LNCaP clone FGC (cell line): Measurements from ENCODE around the gene AP3B1.

Experiments
- DNase-seq: peaks from one replicate; pipeline ENCODE4 v3.0.0-alpha.2; 2011; ENCODE audit warnings: low read depth
- H3K4me3 ChIP-seq: 2 replicates; pipeline ENCODE4 v1.5.1; 2011; ENCODE audit warnings: mild to moderate bottlenecking, low read depth, low read length, control low read depth
- TF ChIP-seq, protein P1 (sequence below): IDR thresholded peaks from 2 replicates; pipeline ENCODE4 v1.5.1; 2012; ENCODE audit warnings: mild to moderate bottlenecking; ENCODE audit not compliant: control insufficient read depth, insufficient read depth; ENCODE audit errors: extremely low read depth

Gene AP3B1

DNA sequence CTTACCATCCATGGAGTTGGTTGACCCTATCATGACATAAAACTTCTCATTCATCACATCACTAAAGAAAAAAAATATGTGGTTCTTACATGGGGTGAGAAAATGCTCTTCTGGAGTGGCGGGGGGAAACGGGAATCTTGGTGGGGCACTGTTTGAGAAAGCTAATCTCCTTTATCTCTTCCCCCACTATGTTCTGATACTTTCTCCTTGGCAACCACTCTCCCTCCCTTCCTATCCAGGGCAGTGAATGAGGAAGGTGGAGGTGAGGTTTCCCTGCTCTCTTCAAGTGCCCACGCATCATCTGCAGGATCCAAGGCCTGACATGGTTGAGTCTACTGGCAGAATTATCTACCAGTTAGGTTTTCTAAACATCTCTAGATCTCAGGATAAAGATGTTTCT is 297.6 kb downstream of the AP3B1 start:
- no peak overlapping the region for H3K4me3 ChIP-seq
- no peak for DNase-seq
- TF ChIP-seq, protein P1, sequence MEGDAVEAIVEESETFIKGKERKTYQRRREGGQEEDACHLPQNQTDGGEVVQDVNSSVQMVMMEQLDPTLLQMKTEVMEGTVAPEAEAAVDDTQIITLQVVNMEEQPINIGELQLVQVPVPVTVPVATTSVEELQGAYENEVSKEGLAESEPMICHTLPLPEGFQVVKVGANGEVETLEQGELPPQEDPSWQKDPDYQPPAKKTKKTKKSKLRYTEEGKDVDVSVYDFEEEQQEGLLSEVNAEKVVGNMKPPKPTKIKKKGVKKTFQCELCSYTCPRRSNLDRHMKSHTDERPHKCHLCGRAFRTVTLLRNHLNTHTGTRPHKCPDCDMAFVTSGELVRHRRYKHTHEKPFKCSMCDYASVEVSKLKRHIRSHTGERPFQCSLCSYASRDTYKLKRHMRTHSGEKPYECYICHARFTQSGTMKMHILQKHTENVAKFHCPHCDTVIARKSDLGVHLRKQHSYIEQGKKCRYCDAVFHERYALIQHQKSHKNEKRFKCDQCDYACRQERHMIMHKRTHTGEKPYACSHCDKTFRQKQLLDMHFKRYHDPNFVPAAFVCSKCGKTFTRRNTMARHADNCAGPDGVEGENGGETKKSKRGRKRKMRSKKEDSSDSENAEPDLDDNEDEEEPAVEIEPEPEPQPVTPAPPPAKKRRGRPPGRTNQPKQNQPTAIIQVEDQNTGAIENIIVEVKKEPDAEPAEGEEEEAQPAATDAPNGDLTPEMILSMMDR, result no peak

DNA sequence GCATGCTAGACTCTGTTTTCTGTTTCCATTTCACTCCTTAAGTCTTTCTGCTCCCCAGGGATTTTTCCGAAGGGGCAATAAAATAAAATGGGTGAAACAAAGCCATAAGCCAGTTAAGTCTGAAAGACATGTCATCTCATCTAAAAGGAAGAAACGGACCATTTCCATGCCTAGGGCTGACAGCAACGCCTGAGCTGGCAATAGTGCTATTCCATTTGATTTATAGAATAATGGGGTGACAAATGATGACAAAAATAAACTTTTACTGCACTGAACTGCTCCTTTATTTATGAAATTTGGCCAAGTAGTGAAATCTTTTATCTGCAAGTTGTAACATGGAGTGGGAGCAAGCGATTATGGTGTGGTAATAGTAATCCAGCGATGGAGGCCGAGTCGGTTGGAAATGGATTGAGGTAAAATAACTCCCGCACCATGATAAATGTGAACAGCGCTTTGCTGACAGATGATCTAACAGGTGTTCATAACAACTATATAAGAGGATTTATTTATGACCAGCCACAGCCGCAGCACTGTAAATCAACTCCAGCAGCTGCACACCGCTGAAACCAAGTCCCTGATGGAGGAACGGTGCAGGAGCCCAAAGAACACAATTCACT is 298.6 kb downstream of the AP3B1 start:
- DNase-seq, result no peak
- TF ChIP-seq, protein P1, result no peak
- no peak overlapping the region for H3K4me3 ChIP-seq

DNA sequence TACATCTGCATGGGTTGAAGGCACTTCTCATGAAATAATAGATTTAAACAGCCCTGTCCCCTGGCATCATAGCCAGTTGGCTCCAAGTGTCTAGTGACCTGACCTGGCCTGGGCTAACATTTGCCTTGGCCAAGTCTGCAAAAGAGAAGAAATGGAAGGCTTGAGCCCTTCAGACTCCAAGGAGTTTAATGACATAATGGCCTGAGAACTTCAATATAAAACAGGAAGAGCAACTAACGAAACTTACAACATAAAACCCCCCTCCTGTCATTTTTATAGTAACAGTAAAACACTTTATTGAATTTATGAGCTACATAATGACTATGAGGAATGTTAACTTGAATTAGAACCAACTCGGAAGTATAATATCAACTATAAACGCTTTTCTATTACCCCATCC is 299.6 kb downstream of the AP3B1 start:
- peak; percentile 94 for DNase-seq
- H3K4me3 ChIP-seq, result no peak overlapping the region
- TF ChIP-seq, protein P1, result no peak

DNA sequence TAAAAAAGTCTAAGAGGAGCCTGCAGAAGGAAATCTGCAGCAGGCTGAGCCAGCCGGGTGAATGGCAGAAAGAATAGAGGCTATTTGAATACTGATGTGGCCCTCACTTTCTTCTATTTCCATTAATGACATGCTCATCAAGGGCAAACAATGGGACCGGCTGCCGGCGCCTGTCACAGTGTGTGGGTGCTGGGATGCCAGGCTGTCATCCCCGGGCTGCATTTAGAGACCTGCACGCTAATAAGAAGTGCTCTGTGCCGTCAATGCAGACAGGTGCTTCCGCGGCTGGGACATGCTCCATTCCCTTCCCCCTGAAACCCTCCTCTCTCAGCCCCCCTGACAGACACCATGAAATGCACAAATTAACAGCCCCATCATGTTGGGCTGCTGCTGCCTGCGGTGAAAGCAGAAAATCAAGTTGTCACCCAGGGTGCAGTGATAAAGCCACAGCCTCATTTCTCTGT is 300.6 kb downstream of the AP3B1 start:
- TF ChIP-seq, protein P1, result no peak
- DNase-seq, result no peak

DNA sequence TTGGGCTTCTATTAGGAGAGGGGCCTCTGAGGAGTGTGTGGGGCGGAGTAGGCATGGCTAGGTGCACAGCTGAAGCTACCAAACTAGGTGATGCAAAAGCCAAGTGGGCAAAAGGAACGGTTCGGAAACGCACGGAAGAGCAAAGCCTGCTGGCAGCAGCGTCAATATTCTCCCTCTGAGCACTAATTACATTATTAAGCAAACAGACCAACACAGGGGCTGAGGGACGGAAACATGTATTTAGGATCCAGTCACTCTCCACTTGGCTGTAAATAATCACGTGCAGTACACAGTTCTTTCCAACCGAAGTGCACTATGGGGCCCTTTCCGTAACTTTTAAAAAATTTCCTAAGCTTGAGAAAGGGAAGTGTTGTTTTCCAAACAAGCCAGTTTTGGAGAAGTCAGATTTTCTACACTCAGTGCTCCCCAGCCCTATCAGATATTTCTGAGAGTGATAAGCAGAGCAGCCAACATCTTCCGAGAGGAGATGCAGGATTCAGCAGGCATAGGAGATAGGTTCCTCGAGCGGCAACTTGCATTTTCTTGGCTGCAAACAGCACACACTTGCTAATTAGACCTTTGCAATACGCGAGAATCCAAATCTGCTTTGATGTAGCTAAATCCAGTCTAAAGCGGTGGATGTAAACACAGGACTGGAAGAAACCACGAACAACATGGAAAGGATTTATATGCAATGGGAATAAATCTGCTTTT is 301.2 kb downstream of the AP3B1 start:
- TF ChIP-seq, protein P1, result no peak
- no peak overlapping the region for H3K4me3 ChIP-seq
- no peak for DNase-seq

More for the DNA sequence above, 300.6 kb downstream of the AP3B1 start:
- H3K4me3 ChIP-seq, result no peak overlapping the region

DNA sequence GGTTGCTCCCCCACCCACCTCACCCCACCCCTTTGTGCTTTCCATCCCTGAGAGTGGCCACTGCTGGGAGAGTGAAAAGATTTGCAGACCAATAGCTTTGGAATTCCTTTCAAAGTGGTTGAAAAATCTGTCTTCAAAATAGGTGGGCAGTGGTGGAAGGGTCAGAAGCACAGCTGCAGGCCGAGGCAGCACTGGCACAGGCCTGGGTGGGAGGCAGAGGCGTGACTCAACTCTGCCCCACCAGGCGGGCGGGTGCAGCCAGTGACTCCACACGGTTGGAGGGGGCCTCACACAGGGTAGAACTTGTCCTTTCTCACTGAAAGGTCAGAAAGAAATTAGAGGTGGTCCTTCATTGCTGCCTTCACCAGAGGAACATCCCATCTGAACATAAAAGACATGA is 303.4 kb downstream of the AP3B1 start:
- TF ChIP-seq, protein P1, result no peak
- H3K4me3 ChIP-seq, result no peak overlapping the region
- DNase-seq, result no peak
